HG03565 (cell line): ENCODE measurements around the gene ZFP92.

Experiments
- ATAC-seq: cut with Tn5 transposase; IDR thresholded peaks from one replicate; pipeline ENCODE4 v1.9.1; 2021; ENCODE audit warnings: mild to moderate bottlenecking, moderate library complexity; ENCODE audit not compliant: unreplicated experiment

ZFP92 gene

GRCh38 chrX:153434801-153435200 lies 23.5 kb downstream of the ZFP92 start:
- ATAC-seq, result no peak

DNA sequence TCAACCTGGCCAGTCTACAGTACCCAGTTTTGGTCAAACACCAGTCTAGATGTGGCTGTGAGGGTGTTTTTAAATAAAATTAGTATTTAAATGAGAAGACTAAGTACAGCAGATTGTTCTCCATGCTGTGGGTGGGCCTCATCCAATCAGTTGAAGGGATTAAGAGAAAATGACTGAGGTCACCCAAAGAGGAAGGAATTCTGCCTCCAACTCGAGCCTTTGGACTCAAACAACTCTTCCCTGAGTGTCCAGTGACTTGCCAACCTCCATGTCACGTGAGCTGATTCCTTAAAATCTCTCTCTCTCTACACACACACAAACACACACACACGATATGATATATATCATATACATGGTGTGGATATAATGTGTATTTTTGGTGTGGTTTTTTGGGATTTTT lies 24.6 kb downstream of the ZFP92 start:
- ATAC-seq, result no peak

DNA sequence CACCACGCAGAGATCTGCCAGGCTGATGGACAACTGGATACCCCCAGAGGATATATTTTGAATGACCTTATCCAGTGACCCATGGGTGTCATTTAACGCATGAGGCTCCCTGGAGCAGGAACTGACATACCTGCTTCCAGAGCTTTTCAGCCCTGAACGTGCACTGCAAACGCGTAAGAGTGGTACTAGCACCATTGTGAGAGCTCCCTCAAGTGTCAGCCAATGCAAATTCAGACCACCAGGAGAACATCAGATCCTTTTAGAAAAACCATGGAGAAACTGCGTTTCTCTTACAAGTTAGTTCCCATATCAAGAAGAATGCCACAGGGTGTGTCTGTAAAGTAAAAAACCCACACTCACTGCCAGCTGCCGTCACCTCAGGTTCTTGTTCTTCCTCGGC lies 27.3 kb downstream of the ZFP92 start:
- no peak for ATAC-seq

DNA sequence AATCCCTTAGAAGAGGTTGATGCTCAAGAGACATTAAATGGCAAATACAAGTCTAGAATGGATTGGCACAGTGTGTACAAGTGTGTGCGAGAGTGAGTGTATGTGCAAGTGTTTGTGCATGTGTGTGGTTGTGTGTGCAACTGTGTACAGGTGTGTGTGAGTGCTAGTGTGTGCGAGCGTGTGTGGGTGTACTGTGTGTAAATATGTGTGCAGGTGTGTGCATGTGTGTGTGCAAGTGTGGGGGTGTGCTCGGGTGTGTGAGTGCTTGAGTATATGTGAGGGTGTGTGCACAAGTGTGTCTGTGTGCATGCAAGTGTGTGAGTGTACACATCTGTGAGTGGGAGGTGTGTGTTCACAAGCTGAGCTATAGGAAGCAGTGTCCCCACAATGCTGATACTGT lies 28.7 kb downstream of the ZFP92 start:
- no peak for ATAC-seq

DNA sequence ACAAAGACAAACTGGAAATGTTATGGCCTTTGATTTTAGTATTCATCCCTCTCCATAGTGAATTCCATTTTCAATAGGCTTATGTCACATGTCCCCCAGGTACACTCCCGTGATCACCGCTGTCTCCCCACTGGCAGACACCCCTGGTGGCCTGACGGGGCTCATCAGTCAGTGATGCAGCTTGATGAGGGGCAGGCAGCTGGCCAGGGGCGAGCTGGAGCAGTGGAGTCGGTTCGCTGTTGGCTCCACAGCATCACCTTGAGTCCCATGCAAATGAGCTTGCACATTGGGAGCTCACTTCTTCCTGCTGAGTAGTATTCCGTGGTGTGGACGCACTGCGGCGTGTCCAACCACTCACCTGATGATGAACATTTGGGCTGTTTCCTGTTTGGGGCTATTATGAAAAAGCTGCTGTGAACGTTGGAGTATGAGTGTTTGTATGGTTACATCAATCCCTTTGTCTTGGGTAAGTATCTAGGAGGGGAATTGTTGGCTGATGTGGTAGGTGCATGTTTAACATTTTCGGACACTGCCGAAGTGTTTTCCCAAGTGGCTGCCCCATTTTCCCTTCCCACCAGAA lies 29.4 kb downstream of the ZFP92 start:
- ATAC-seq, result no peak

GRCh38 chrX:153441296-153441695 lies 30.0 kb downstream of the ZFP92 start:
- no peak for ATAC-seq

- no peak for ATAC-seq
Measured at GRCh38 chrX:153441981-153442380, 30.7 kb downstream of the ZFP92 start.

- no peak for ATAC-seq
Measured at GRCh38 chrX:153442463-153442862, 31.2 kb downstream of the ZFP92 start.

- ATAC-seq, result no peak
Measured at GRCh38 chrX:153443476-153444332, 32.4 kb downstream of the ZFP92 start.

- no peak for ATAC-seq
Measured at GRCh38 chrX:153444333-153445011, 33.2 kb downstream of the ZFP92 start.

GRCh38 chrX:153445106-153445855 lies 34.0 kb downstream of the ZFP92 start:
- ATAC-seq, result no peak

GRCh38 chrX:153445856-153446635 lies 34.8 kb downstream of the ZFP92 start, which contains the start of gene TREX2:
Gene TREX2 (minus strand): TSS chrX:153446056. CDS start chrX:153445430, 626 bp downstream.
- no peak for ATAC-seq

DNA sequence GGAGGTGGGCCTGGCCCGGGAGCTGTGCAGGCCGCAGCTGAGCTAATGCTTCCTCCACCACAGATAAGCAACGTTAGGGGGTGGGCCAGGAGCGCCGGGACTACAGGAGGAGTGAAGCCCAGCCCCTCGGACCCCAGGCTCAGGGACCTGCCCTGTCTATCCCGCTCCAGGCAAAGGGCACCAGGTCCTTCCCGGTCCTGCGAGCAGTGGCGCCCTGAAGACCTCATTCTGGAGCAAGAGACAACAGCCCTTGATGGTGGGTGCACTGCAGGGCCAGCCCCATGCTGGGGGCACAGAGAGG lies 35.3 kb downstream of the ZFP92 start:
- ATAC-seq, result no peak

DNA sequence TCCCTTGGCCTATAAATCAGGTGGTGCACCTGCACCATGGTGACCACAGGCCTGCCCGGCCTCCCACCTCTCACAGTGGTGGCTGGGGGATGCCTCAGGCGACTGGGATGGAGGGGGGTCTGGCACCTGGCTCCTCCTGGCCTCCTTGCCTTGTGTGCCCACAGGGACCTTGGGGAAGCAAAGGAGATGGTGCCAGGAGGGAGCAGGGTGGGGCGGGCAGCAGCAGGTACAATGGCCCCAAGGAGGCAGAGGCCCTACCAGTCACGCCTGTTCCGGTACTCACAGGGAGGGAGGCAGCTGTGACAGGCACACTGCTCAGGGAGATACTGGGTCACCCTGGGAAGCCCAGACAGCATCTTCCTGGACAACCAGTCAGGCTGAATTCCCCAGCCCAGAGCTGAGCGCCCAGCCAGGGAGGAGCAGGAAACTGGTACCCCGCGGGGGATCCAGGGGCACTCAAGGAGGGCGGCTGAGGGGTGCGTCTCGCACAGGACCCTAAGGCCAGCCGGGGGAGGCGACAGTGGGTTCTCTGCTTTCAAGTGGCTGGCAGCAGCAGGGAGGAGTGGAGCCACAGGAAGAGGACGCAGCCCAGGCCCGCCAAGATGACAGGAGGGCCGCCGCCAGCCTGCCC lies 35.8 kb downstream of the ZFP92 start:
- ATAC-seq, result no peak

- ATAC-seq, result no peak
Measured at GRCh38 chrX:153447581-153447960, 36.3 kb downstream of the ZFP92 start.

DNA sequence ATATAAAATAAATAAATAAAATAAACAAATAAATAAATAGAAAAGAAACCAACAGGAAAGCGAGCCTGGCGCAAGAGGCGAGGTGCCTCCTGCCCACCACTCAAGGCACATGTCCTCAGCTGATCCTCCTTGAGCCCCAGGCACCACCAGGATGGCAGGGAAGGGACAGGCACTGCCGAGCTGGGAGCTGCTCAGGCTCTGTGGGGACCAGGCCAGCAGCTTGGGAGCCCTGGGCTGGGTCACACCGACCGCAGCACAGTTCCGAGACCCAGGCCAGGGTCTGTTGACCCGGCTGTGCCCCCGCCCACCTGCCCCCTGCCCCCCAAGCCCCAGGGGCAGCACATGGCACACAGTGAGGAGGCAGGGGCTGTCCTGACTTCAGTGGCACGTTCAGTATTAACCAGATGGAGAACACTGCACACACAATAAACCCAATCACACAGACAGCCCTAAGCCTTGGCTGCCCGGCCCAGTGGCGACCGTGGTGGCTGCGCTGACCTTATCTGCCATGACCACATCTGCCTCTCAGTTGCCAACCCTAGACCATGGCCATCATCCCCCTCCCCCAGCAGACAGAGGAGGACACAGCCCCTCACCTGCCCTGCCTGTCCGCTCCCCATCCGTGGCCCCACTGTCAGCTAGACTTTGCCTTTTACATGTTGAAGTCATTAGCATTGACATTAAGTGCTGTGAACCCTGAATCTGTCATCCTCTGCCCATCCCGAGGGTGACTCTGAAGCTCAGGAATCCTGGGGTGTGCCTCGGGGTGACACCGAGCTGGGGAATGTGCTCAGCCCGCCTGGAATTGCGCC lies 37.5 kb downstream of the ZFP92 start:
- ATAC-seq, result no peak

- no peak for ATAC-seq
Measured at GRCh38 chrX:153449368-153450113, 38.3 kb downstream of the ZFP92 start.

GRCh38 chrX:153450114-153450948 lies 39.1 kb downstream of the ZFP92 start:
- no peak for ATAC-seq
